Trophoblast cell (in vitro differentiated cells and primary cell): ENCODE results near the gene VWA2.

Experiments
- DNase-seq, 2 donors: peaks; one replicate each; pipeline ENCODE4 v3.0.0-alpha.2; 2016
- H2AFZ ChIP-seq: 2 replicates; pipeline ENCODE4 v1.6.1; 2013; ENCODE audit warnings: low read length, moderate library complexity, mild to moderate bottlenecking; ENCODE audit not compliant: insufficient read depth, poor library complexity
- H2AK5ac ChIP-seq: 2 replicates; pipeline ENCODE4 v1.6.1; 2013; ENCODE audit warnings: mild to moderate bottlenecking, low read length
- H2BK120ac ChIP-seq: 2 replicates; pipeline ENCODE4 v1.6.1; 2013; ENCODE audit warnings: low read length, mild to moderate bottlenecking, moderate library complexity; ENCODE audit not compliant: insufficient read depth, poor library complexity
- H2BK12ac ChIP-seq: 2 replicates; pipeline ENCODE4 v1.6.1; 2013; ENCODE audit warnings: mild to moderate bottlenecking, low read length, moderate library complexity
- H2BK5ac ChIP-seq: 2 replicates; pipeline ENCODE4 v1.6.1; 2013; ENCODE audit warnings: low read length, low read depth, moderate library complexity, mild to moderate bottlenecking; ENCODE audit not compliant: poor library complexity
- H3K14ac ChIP-seq: 2 replicates; pipeline ENCODE4 v1.6.1; 2013; ENCODE audit warnings: mild to moderate bottlenecking, low read length
- H3K18ac ChIP-seq: 2 replicates; pipeline ENCODE4 v1.6.1; 2013; ENCODE audit warnings: mild to moderate bottlenecking, low read length
- H3K23ac ChIP-seq: 2 replicates; pipeline ENCODE4 v1.6.1; 2013; ENCODE audit warnings: low read length
- H3K27ac ChIP-seq: 2 replicates; pipeline ENCODE4 v1.5.1; 2013; ENCODE audit warnings: low read depth, mild to moderate bottlenecking, inconsistent platforms, low read length, moderate library complexity
- H3K27me3 ChIP-seq: 2 replicates; pipeline ENCODE4 v1.6.1; 2013; ENCODE audit warnings: inconsistent platforms, mild to moderate bottlenecking, low read length, moderate library complexity; ENCODE audit not compliant: insufficient read depth
- H3K36me3 ChIP-seq, 2 experiments: 1 replicate in 1 of 2; 2 replicates in 1 of 2; pipeline ENCODE4 v1.6.1; 2013; ENCODE audit warnings: low read length in 2 of 2, mild to moderate bottlenecking in 2 of 2, moderate library complexity in 1 of 2; ENCODE audit not compliant: insufficient read depth in 2 of 2, control insufficient read depth in 1 of 2
- H3K4ac ChIP-seq: 2 replicates; pipeline ENCODE4 v1.6.1; 2013; ENCODE audit warnings: low read depth, mild to moderate bottlenecking, low read length, moderate library complexity
- H3K4me1 ChIP-seq, 2 experiments: 1 replicate in 1 of 2; 2 replicates in 1 of 2; pipeline ENCODE4 v1.6.1; 2013; ENCODE audit warnings: low read length in 2 of 2, mild to moderate bottlenecking in 2 of 2, moderate library complexity in 1 of 2; ENCODE audit not compliant: insufficient read depth in 2 of 2, control insufficient read depth in 1 of 2
- H3K4me2 ChIP-seq: 2 replicates; pipeline ENCODE4 v1.6.1; 2013; ENCODE audit warnings: inconsistent platforms, mild to moderate bottlenecking, low read length, moderate library complexity
- H3K4me3 ChIP-seq: 2 replicates; pipeline ENCODE4 v1.5.1; 2013; ENCODE audit warnings: mild to moderate bottlenecking, low read depth, low read length, inconsistent platforms
- H3K79me1 ChIP-seq: one replicate; pipeline ENCODE4 v1.6.1; 2013; ENCODE audit warnings: low read length
- H3K79me2 ChIP-seq: 2 replicates; pipeline ENCODE4 v1.6.1; 2013; ENCODE audit warnings: low read length, mild to moderate bottlenecking; ENCODE audit not compliant: control insufficient read depth, insufficient read depth, poor library complexity
- H3K9ac ChIP-seq: 2 replicates; pipeline ENCODE4 v1.6.1; 2013; ENCODE audit warnings: mild to moderate bottlenecking, low read length
- H3K9me3 ChIP-seq: 2 replicates; pipeline ENCODE4 v1.6.1; 2013; ENCODE audit warnings: low read depth, mild to moderate bottlenecking, control low read depth, inconsistent platforms, low read length; ENCODE audit not compliant: insufficient read depth
- H4K12ac ChIP-seq: 2 replicates; pipeline ENCODE4 v1.6.1; 2013; ENCODE audit warnings: low read depth, mild to moderate bottlenecking, low read length, moderate library complexity
- H4K8ac ChIP-seq: 2 replicates; pipeline ENCODE4 v1.6.1; 2013; ENCODE audit warnings: low read depth, mild to moderate bottlenecking, low read length, moderate library complexity
- H4K91ac ChIP-seq: one replicate; pipeline ENCODE4 v1.6.1; 2013; ENCODE audit warnings: low read depth, mild to moderate bottlenecking, low read length, moderate library complexity
- WGBS: extraction: QIAGEN DNeasy Blood & Tissue Kit; methylation state at CpG from one replicate; pipeline ENCODE4 v1.1.7; 2013; ENCODE audit warnings: missing lambda C conversion rate; ENCODE audit not compliant: insufficient read length, insufficient coverage; ENCODE audit errors: extremely low coverage; 5-methylcytosine and 5-hydroxymethylcytosine counted together

Gene VWA2

GRCh38 chr10:114301951-114302710 lies 63.1 kb downstream of the VWA2 start:
- H3K4me3 ChIP-seq = no peak overlapping the region
- H3K4ac ChIP-seq = no peak overlapping the region
- peaks cover 4% of the 10 kb centered on the region for H3K79me1 ChIP-seq
- no peak overlapping the region for H3K23ac ChIP-seq
- H3K4me2 ChIP-seq = no peak overlapping the region
- H3K36me3 ChIP-seq = peaks cover 49 to 50% of the 10 kb centered on the region in 2 experiments
- no peak overlapping the region for H3K27ac ChIP-seq
- no peak overlapping the region for H2BK120ac ChIP-seq
- peaks cover 2% of the 10 kb centered on the region for H3K9me3 ChIP-seq
- H4K8ac ChIP-seq = no peak overlapping the region
- no peak overlapping the region for H2BK12ac ChIP-seq
- no peak for DNase-seq
- no CpG with 5 or more reads among the region's 14 CpGs for WGBS
- no peak overlapping the region for H3K14ac ChIP-seq
- no peak overlapping the region for H2BK5ac ChIP-seq
- H3K27me3 ChIP-seq = no peaks in the 10 kb centered on the region
- H4K12ac ChIP-seq = no peak overlapping the region
- no peaks in the 10 kb centered on the region for H3K79me2 ChIP-seq
- H3K4me1 ChIP-seq = peaks cover 9 to 20% of the 10 kb centered on the region in 2 experiments
- H2AFZ ChIP-seq = no peak overlapping the region
- no peak overlapping the region for H2AK5ac ChIP-seq
- no peak overlapping the region for H3K18ac ChIP-seq
- no peak overlapping the region for H4K91ac ChIP-seq
- no peak overlapping the region for H3K9ac ChIP-seq

GRCh38 chr10:114303556-114303955 lies 64.5 kb downstream of the VWA2 start:
- DNase-seq = no peak
- Histone ChIP-seq H2AK5ac (no peak overlapping the region), H3K4me3 (no peak overlapping the region), H4K91ac (no peak overlapping the region), H2BK5ac (no peak overlapping the region), H3K4me1 (peaks cover 12 to 26% of the 10 kb centered on the region in 2 experiments), H4K8ac (no peak overlapping the region), H3K36me3 (peaks cover 44% of the 10 kb centered on the region in 2 experiments), H2BK120ac (no peak overlapping the region), H2BK12ac (no peak overlapping the region), H3K27me3 (no peaks in the 10 kb centered on the region), H3K9me3 (no peaks in the 10 kb centered on the region), H3K79me2 (no peaks in the 10 kb centered on the region), H3K79me1 (peaks cover 5% of the 10 kb centered on the region), H3K4ac (no peak overlapping the region), H2AFZ (no peak overlapping the region), H3K18ac (peak overlapping the region; percentile 11), H4K12ac (no peak overlapping the region), H3K9ac (no peak overlapping the region), H3K23ac (no peak overlapping the region), H3K14ac (no peak overlapping the region), H3K4me2 (no peak overlapping the region), H3K27ac (no peak overlapping the region)
- no CpG with 5 or more reads among the region's 10 CpGs for WGBS

GRCh38 chr10:114304017-114304570 lies 65.0 kb downstream of the VWA2 start:
- Histone ChIP-seq H3K4me1 (peaks cover 12 to 28% of the 10 kb centered on the region in 2 experiments), H3K27ac (no peak overlapping the region), H3K4ac (no peak overlapping the region), H2BK5ac (no peak overlapping the region), H3K23ac (no peak overlapping the region), H4K12ac (no peak overlapping the region), H4K91ac (no peak overlapping the region), H2BK12ac (no peak overlapping the region), H3K9ac (no peak overlapping the region), H3K18ac (no peak overlapping the region), H2AK5ac (no peak overlapping the region), H3K4me2 (no peak overlapping the region), H3K4me3 (no peak overlapping the region), H3K79me1 (peaks cover 5% of the 10 kb centered on the region), H3K14ac (no peak overlapping the region), H4K8ac (no peak overlapping the region), H3K9me3 (no peaks in the 10 kb centered on the region), H2AFZ (no peak overlapping the region), H3K79me2 (no peaks in the 10 kb centered on the region), H3K27me3 (no peaks in the 10 kb centered on the region), H2BK120ac (no peak overlapping the region), H3K36me3 (peaks cover 44 to 47% of the 10 kb centered on the region in 2 experiments)
- no CpG with 5 or more reads among the region's 14 CpGs for WGBS
- DNase-seq = peak; percentile 81 to 94

GRCh38 chr10:114304571-114305421 lies 65.7 kb downstream of the VWA2 start:
- H4K8ac ChIP-seq = no peak overlapping the region
- no CpG with 5 or more reads among the region's 41 CpGs for WGBS
- no peaks in the 10 kb centered on the region for H3K9me3 ChIP-seq
- H3K27me3 ChIP-seq = no peaks in the 10 kb centered on the region
- peaks cover 43% of the 10 kb centered on the region in 2 experiments for H3K36me3 ChIP-seq
- no peak overlapping the region for H3K4me2 ChIP-seq
- H3K4me1 ChIP-seq = peaks cover 16 to 32% of the 10 kb centered on the region in 2 experiments
- H2AFZ ChIP-seq = no peak overlapping the region
- no peak overlapping the region for H3K27ac ChIP-seq
- peaks cover 8% of the 10 kb centered on the region for H3K79me1 ChIP-seq
- no peak overlapping the region for H3K9ac ChIP-seq
- no peak overlapping the region for H3K4ac ChIP-seq
- H3K18ac ChIP-seq = no peak overlapping the region
- peak in 1 of 2 donors; percentile 10 for DNase-seq
- H4K91ac ChIP-seq = no peak overlapping the region
- H3K23ac ChIP-seq = no peak overlapping the region
- no peak overlapping the region for H3K4me3 ChIP-seq
- no peak overlapping the region for H2BK120ac ChIP-seq
- no peak overlapping the region for H2BK12ac ChIP-seq
- no peak overlapping the region for H4K12ac ChIP-seq
- no peak overlapping the region for H2BK5ac ChIP-seq
- no peak overlapping the region for H2AK5ac ChIP-seq
- no peak overlapping the region for H3K14ac ChIP-seq
- no peaks in the 10 kb centered on the region for H3K79me2 ChIP-seq
